CMK (cell line): ENCODE measurements around the gene SRA1.
A peak's percentile ranks its signal among the peaks of the same experiment; 100 is the strongest.

Experiments used
- DNase-seq: peaks from one replicate; pipeline ENCODE4 v3.0.0-alpha.2; 2010; ENCODE audit warnings: low read depth

The SRA1 gene

DNA sequence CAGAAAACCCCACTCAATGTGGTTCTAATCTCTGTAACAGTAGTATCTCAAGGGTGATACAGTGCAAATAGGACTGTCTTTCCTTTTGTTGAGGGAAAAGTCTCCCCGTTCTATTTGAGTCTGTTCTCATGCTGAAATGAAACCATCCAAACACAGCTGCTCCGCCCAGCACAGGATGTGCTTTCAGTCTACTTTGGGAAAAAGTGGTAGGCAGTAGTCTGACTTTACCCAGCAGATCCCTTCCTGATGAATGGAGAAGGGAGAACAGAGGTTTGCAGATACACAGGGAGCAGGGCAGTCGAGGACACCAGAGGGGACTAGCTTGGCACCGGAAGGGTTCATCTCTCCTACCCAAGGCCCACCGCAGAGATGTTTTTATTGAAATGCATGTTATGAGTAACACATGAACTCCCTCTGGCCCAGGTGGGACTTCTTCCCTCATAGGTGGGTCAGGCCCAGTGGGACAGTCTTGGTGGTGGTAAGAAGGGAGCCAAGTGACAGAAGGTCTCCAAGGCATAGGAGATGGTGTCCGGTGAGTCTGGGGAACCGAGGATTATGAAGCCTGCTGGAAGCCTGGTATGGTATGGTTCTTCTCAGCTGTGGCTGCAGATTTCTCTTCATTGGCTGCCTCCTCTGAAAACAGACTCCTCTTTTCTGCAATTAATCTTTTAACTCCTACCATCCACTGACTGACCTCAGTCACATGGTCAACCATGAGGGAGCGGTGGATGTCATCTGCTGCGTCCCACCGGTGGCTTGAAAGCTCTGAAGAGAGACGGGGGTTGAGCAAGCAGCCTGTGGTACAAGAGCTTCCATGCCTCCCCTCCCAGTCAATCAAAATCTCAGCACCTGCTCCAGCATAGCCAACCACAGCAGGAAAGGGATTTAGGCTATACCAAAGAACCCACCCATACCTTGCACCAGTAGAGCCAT is 6.9 kb downstream of the SRA1 start:
- DNase-seq = no peak

GRCh38 chr5:140549237-140550144 is 7.8 kb downstream of the SRA1 start:
- DNase-seq = peak; percentile 60

DNA sequence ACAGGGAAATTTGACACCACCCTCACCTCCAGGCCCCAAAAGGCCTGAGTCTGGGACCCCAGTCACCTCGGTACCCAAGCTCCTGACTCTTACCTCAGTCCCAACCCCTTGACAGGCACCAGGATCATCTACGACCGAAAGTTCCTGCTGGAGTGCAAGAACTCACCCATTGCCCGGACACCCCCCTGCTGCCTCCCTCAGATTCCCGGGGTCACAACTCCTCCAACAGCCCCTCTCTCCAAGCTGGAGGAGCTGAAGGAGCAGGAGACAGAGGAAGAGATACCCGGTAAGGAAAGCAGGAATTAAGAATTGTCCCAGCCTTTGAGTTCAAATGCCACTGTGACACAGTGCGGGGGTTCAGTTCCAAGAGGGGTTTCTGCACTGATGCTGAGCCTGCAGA is 8.5 kb downstream of the SRA1 start:
- DNase-seq = no peak

DNA sequence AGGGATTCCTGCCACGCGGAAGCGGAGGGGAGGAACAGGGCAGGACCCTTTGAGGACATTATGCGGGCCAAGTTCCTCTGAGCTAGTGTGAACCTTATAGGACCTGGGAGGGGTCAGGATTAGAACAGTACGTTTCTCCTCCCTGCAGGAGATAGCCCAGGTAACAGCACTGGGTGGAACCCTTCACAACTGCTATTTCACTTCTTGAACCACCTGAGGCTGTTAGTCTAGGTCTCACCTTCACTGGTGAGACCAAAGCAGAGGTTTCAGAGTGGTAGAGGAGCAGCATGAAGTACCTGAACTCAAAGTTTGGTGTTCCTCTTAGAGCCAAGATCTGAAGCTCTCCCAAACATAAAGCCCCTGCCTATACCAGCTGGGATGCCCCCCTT is 9.0 kb downstream of the SRA1 start:
- DNase-seq = no peak

DNA sequence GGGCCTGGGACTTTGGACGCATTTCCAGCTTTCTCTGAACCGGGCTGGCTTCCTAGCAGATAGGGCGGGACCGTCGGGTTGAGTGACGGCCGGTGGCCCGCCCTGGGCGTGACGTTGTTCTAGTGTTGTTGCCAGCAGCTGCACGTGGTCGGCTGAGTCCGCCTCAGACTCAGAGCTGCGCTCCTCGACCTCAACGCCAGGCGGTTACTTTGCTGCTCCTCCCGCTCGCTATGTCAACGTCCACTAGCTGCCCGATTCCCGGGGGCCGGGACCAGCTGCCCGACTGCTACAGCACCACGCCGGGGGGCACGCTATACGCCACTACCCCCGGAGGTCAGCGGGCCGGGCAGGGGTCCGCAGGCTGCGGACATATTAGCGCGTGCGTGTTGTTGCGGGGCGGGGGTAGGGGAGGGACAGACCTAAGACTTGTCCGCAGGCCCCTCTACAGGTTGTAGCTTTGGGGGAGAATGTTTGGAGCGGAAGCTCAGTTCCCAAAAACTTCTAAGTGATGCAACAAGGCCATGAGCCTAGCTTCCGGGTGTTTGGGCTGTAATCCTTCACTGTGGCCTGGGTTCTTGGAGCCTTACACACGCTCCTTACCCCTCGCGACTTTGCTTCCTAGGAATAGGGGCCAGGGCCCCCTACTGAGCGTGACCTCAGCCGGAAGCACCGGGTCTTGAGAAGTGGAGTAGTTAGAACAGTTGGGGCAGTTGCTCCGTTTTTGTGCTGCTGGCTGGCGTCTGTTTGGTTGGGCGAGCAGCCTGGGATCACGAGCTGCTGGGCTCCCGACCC is 9.6 kb downstream of the SRA1 start, which contains the start of gene EIF4EBP3:
Gene EIF4EBP3, plus strand, starts transcription at position 155 of the 792 bp plus-strand sequence. Its CDS starts 76 bp downstream, at position 231.
- no peak for DNase-seq

GRCh38 chr5:140546851-140547507 is 10.3 kb downstream of the SRA1 start:
- DNase-seq = no peak

- no peak for DNase-seq
These were observed 11.7 kb downstream of the SRA1 start for GRCh38 chr5:140545606-140546005.

GRCh38 chr5:140544986-140545385 is 12.3 kb downstream of the SRA1 start:
- DNase-seq = no peak

DNA sequence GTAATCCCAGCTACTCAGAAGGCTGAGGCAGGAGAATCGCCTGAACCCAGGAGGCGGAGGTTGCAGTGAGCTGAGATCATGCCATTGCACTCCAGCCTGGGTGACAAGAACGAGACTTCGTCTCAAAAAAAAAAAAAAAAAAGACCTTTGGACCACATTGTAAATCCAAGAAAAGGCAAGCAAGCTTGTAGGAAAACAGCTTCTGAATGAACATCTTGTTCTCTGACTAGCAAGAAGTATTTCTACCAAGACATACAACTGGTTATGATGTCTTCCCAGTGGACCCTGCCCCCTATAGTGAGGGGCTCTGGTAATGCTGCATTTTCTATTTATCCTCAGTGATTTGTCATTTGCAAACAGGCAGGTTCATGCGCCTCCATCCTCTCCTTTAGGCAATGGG is 14.3 kb downstream of the SRA1 start:
- no peak for DNase-seq

DNA sequence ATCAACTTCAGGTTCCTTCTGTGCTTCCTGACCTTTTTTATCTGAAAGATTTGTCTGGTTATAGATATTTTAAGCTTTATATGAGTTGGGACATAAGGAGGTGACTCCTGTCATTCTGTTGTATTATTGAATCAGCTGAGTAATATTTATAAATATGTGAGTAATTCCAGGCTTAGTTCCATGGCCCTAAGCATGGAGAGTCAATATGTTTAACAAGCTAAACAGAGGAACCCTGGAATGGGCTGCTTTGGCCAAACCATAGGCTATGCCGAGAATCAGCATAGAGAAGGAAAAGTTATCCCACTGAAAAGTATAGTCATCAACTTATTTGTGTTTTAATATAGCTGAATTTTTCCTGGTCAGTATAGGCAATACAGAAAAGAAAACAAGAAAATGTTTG is 17.0 kb downstream of the SRA1 start:
- no peak for DNase-seq

DNA sequence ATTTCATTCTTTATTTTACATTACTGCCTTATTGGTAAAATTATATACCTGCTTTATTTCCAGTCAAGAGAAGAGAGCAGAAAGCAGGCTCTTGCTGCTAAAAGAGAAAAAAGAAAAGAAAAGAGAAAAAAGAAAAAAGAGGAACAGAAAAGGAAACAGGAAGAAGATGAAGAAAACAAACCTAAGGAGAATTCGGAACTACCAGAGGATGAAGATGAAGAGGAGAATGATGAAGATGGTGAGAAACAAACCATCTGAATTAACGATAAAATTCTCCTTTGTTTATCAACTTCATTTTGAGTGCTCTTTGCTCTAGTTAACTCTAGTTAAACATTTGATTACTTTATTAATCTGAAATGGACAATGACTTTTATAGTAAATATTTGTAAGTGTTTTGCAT is 33.3 kb downstream of the SRA1 start:
- DNase-seq = no peak

DNA sequence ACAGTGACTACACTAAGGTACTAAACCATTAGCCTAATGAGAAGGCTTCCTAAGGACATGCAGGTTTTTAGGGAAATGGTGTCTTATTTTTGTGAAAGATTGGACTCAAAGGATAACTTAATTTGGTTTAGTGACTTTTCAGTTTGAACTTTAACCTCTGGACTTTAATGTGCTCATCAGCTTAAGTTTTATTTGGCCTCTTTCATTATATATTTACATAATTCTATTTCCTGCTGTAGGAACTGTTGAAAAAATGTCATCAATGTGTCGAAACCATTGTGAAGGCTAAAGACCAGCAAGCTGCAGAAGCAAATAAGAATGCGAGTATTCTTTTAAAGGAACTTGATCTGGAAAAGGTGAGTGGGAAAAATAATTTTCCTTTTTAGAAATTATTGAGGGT is 44.1 kb downstream of the SRA1 start:
- no peak for DNase-seq

DNA sequence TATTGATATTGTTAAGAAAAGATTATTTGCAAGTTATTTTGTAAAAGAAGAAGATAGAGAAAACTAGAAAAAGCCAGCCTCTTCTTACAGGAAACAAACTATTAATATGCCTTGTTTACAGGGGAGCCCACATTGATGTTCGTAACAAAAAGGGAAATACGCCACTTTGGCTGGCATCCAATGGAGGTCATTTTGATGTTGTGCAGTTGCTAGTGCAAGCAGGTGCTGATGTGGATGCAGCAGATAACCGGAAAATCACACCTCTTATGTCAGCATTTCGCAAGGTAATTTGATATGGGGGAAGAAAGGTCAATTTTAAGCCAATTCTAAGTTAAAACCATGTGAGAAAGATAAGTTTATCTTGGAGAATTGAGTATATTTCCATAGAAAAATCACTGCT is 47.4 kb downstream of the SRA1 start:
- no peak for DNase-seq

DNA sequence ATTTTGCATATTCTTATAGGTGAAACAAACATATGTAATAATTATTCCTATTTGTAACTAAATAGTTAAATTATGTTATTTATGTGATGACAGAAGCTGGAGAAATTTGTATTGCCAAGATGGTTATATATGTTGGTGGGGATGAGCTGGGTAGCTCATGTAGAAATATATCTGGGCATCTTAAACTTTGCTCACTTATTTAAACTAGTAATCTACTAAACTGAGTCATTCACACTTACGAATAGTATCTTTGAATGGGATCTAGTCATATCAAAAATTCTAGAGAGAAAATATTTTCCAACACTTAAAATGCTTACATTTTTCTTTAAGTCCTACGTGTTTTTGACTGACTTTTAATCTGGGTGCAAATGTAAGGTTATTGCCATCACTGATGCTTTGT is 54.4 kb downstream of the SRA1 start:
- no peak for DNase-seq
